Ramos (cell line): ENCODE results near the gene LSS.

Source experiments
- in situ Hi-C: fragments of 300-500 bp; cut with MboI; formaldehyde crosslinking; loops from one replicate; pipeline ENCODE4 v1.14.3; 2022; ENCODE audit warnings: low sequenced_read_pairs; ENCODE audit not compliant: unreplicated experiment

LSS gene

GRCh38 chr21:46228345-46229051 lies at the start of gene LSS:
TSS of gene LSS (minus strand) at chr21:46228774. CDS start at chr21:46228745, 29 bp downstream.
- in situ Hi-C loops: no loop called here

GRCh38 chr21:46274797-46275390 lies 46.3 kb upstream of the LSS start:
- in situ Hi-C loops: no loop called here

GRCh38 chr21:46273341-46273740 lies 44.8 kb upstream of the LSS start:
- in situ Hi-C loops: no loop called here

DNA sequence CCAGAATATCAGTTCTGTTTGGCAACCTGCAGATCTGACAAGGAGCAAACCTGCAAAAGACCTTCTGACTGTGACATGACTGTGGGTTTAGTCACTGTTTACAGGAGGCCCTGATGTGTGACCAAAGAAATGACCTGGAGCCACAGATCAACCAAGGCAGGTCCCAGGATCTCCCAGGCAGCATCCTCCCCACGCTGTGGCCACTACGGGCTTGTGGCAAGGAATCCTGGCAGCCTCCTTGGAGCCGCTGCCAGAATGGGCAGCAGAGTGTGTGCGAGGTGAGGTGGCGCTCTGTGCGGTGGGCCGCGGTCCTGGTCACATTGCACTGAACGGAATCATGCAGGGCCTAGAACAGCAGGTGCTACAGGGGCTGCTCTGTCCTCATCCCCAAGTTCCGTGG lies 40.9 kb upstream of the LSS start:
- in situ Hi-C loops: no loop called here

DNA sequence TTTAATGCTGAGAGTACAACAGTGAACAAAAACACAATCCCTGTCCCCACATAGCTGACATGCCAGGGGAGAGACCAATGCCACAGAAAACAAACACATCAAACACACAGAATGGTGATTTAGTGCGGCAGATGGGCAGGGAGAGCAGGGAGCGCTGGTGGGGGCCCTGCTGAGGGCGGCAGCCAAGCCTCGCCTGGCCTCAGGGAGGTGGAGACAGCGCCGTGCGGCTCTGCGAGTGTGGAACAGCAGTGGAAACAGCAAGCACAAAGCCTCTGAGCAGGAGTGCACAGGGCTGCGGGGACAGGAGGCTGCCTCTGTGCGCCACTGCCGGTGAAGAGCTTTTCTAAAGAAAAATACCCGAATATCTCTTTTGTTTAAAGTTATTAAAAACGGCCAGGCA lies 39.8 kb upstream of the LSS start:
- in situ Hi-C loops: no loop called here

DNA sequence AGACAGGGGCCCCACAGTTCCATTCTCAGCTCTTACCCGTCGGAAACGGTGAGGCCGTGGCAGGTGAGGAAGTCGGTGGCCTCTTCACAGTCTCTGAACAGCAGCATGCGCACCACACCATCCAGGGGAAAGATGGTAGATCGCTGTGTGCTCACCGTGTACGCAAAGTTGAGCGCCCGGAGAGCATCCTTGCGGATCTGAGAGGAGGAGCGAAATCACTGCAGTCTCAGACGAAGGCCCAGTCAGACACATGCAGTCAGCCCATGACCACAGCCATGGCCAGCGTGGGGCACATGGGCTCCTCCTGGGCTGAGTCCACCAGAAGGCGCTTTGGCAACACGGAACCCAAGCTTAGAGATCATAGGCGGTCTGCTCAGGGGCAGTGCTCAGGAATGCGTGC lies 38.4 kb upstream of the LSS start:
- in situ Hi-C loops: no loop called here

DNA sequence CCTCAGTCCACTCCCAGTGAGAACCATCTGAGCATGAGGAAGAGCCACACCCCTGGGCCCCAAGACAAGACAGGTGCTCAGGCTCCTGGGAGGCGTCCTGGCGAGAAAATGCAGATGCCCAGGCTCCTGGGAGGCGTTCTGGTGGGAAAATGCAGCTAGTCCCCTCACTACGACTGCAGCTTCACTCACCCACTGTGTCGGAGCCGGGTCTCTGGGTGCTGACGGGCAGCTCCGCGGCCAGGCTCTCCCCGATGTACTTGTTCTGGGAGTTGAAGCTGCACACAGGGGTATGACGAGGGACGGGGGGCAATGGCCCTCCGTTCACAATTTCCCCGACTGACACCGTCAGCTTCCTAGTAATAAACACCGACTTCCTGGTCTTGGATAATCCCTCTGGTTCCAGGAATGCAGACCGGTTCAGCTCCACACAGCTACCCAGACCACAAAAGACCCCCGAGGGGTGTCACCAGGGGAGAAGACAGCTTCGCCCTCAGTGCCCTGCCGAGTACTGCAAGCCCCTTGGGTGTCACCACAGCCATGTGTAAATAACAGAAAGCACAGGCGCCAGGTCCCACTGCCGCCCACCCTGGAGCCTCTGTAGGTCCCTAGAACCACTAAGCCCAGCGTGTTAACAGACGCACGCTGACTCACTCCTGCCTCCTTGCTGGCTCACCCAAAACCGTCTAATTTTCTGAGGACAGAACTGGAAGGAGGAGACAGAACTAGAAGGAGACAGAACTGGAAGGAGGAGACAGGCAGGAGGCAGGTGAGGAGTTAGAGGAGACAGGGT lies 37.4 kb upstream of the LSS start:
- in situ Hi-C loops: no loop called here

DNA sequence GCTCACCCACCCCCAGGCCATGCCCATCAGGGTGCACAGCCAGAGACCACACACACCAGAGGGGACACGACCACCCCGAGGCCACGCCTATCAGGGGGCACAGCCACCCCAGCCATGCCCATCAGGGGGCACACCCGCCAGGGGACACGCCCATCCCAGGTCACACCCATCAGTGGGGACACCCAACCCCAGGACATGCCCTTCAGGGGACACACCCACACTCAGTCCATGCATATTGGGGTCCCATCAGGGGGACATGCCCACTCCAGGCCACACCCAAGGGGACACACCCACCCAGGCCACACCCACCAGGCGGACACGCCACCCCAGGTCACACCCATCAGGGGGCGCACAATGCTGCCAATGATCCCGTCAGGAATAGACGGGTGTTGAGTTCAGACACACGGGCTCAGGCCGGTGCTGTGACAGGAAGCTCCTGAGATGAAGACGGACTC lies 36.1 kb upstream of the LSS start:
- in situ Hi-C loops: no loop called here

GRCh38 chr21:46264046-46264689 lies 35.6 kb upstream of the LSS start:
- in situ Hi-C loops: no loop called here

DNA sequence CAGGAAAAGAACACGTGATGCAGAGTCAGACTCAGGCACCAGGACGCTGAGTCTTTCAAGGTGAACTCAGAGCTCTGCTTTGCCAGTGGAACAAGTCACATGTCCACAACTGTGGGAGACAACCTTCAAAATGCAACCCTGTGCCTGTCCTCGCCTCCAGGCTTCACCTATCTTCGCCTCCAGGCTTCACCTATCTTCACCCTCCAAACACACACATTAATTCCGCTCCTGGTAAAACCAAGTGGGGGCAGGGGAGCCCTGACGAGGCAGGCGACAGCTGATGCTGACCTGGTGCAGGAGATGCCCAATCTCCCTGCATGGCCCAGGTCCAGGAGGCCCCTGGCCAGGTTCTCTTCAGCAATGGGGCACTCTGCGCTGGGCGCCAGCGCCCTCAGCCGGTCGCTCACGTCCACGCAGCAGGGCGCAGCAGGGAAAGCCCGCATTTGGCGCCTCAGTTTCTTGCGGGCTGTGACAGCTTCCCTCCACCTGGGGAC lies 28.0 kb upstream of the LSS start:
- in situ Hi-C loops: no loop called here

GRCh38 chr21:46255758-46256337 lies 27.3 kb upstream of the LSS start:
- in situ Hi-C loops: no loop called here

DNA sequence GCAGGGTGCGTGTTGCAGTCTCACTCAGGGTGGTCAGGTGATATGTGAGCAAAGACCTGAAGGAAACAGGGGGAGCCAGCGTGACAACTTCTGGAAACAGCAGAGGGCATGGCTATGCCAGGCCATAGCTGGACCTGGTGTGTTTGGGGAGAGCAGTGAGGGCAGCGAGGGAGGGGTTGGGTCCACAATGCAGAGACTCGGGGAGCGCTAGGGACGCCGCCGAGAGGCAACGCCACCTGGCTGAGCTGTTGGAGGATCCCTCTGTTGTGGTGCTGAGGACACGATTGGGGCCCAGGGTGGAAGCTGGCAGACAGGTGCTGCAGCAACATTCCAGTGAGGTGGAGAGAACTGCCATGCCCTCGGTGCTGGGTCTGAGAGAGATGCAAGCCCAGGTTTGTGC lies 26.6 kb upstream of the LSS start:
- in situ Hi-C loops: no loop called here

DNA sequence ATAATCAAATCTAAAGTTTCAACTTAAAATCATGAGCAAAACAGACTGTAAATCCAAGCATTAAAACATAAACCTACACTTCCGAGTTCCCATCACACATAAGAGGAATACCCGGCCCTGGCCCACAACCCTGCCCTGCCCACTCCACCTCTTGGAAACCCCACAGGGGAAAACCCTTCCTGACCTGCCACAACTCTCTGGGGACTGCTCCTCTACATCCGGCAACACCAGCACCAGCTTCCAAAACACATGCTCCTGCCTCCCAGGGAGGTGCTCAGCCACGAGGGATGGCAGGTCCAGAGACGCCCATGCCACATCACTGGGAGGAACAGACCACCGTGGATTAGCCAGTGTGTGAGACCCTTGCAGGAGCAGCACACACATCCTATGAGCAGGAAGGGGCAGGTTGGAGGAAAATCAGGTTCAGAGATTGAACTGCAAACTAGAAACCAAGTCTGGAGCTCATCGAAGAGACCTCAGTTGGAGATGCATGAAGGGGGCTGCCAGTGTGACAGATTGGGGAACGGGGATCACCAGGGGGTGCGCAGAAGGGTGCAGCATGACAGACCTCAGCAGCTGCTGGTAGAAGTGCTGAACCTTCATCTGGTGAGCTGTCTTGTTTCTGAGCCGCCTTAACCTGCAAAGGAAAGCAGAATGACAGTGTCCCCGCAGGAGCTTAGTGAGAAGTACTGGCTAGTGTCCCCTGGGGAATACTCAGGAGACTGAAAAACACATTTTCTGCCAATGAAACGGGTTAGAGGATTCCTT lies 25.8 kb upstream of the LSS start:
- in situ Hi-C loops: no loop called here

DNA sequence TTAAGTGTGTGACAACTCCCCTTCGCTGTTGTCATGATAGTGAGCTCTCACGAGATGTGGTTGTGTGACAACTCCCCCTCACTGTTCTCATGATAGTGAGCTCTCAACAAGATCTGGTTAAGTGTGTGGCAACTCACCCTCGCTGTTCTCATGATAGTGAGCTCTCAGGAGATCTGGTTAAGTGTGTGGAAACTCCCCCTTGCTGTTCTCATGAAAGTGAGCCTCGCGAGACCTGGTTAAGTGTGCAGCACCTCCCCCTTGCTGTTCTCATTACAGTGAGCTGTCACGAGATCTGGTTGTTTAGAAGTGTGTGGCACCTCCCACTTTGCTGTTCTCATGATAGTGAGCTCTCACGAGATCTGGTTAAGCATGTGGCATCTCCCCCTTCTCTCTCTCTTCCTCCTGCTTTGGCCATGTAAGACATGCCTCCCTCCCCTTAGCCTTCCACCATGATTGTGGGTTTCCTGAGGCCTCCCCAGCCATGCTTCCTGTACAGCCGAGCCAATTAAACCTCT lies 25.1 kb upstream of the LSS start:
- in situ Hi-C loops: no loop called here

DNA sequence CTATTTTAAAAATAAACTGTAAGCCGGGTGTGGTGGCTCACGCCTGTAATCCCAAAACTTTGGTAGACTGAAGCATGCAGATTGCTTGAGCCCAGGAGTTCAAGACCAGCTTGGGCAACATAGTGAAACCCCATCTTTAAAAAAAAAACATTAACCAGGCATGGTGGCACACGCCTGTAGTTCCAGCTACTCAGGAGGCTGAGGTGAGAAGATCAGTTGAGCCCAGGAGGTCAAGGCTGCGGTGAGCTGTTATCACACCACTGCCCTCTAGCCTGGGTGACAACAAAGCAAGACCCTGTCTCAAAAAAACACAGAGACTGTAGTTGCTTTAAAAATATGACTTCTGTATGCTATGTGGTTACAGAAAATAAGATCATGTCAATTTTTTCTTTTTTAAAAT lies 24.3 kb upstream of the LSS start:
- in situ Hi-C loops: no loop called here

DNA sequence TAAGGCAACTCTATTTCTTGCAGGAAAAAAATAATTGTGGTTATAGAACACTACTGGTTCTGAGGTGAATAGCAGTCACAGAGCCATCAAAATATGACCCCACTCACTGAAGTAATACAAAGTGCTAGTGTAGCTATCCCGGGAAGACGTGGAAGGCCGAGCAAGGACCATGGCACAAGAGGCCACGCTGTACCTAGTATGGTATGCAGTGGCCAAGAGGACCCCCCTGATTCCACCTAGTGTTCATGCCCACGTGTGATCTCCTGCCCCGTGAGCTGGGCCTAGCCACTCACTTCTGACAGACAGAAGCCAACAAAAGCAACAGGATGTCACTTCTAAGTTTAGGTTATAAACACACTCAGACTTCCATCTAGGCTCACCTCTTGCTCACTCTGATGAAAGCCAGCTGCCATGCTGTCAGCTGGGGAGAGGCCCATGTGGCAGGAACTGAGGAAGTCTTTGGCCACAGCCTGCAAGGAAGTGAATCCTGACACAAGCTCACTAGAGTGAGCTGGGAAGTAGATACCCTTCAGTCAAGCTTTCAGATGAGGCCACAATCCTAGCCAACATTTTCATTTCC lies 21.7 kb upstream of the LSS start:
- in situ Hi-C loops: no loop called here

- in situ Hi-C loops: no loop called here
Observed at GRCh38 chr21:46248827-46249226, 20.3 kb upstream of the LSS start.

DNA sequence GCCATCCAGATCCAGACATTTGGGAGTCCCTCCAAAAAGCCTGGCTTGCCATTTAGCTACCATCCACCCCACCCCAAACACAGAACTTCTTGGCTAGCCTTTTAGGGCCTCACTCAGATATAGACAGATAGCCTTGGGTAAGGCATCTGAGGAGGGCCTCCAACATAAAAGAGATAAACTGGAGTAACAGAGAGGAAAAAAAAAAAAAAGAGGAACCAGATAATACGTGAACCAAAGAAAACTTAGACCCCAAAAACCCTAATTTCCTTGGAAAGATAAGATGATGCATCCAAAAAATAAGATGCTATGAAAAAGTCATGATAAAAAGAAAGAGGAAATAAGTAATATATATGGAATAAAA lies 19.8 kb upstream of the LSS start:
- in situ Hi-C loops: no loop called here
